Uterus (tissue), 2 donors: ENCODE results near the gene CD300A.

Experiments
- POLR2A ChIP-seq, 2 donors: fragments of 450-650 bp; IDR thresholded peaks; one replicate each; pipeline ENCODE4 v1.6.1; 2016; ENCODE audit warnings: antibody characterized with exemption in 2 of 2, mild to moderate bottlenecking in 1 of 2, moderate library complexity in 1 of 2
- TF ChIP-seq, protein P1 (sequence below), 4 experiments: fragments of 200-600 bp in 2 of 4; fragments of 450-650 bp in 2 of 4; sonication (generic) in 2 of 4; IDR thresholded peaks; one replicate each; pipeline ENCODE4 v1.5.1; 2016 to 2019; ENCODE audit warnings: antibody characterized with exemption in 4 of 4, mild to moderate bottlenecking in 2 of 4, moderate library complexity in 1 of 4

DNA sequence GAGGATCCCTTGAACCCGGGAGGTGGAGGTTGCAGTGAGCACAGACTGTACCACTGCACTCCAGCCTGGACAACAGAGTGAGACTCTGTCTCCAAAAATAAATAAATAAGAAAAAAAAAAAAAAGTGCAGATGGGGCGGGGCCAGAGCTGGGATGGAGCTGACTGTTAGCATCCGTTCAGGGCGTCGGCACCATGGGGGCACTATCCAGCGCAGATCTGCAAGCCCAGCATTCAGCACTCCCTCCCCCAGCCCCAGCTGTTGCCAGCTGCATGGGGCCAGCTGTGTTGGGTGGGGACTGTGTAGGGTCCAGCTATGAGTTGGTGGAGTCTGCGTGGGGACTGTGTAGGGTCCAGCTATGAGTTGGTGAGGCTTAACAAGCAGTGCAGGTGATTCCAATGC lies 21.3 kb upstream of the CD300A start:
- TF ChIP-seq, protein P1, sequence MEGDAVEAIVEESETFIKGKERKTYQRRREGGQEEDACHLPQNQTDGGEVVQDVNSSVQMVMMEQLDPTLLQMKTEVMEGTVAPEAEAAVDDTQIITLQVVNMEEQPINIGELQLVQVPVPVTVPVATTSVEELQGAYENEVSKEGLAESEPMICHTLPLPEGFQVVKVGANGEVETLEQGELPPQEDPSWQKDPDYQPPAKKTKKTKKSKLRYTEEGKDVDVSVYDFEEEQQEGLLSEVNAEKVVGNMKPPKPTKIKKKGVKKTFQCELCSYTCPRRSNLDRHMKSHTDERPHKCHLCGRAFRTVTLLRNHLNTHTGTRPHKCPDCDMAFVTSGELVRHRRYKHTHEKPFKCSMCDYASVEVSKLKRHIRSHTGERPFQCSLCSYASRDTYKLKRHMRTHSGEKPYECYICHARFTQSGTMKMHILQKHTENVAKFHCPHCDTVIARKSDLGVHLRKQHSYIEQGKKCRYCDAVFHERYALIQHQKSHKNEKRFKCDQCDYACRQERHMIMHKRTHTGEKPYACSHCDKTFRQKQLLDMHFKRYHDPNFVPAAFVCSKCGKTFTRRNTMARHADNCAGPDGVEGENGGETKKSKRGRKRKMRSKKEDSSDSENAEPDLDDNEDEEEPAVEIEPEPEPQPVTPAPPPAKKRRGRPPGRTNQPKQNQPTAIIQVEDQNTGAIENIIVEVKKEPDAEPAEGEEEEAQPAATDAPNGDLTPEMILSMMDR (IDR thresholded peaks at IDR 0.05): no peak
- no peak for TF ChIP-seq POLR2A (IDR thresholded peaks at IDR 0.05)
